ENCODE measurements around the gene COL20A1. TPM values are rescaled to one million over a fixed set of nuclear protein-coding genes. Genes with fewer than 3 reads are reported as not detected.
A peak's percentile ranks its signal among the peaks of the same experiment; 100 is the strongest.

The COL20A1 gene
- total RNA-seq, 4 donors from 2014 or later, result 0.32 TPM; not detected in 3

DNA sequence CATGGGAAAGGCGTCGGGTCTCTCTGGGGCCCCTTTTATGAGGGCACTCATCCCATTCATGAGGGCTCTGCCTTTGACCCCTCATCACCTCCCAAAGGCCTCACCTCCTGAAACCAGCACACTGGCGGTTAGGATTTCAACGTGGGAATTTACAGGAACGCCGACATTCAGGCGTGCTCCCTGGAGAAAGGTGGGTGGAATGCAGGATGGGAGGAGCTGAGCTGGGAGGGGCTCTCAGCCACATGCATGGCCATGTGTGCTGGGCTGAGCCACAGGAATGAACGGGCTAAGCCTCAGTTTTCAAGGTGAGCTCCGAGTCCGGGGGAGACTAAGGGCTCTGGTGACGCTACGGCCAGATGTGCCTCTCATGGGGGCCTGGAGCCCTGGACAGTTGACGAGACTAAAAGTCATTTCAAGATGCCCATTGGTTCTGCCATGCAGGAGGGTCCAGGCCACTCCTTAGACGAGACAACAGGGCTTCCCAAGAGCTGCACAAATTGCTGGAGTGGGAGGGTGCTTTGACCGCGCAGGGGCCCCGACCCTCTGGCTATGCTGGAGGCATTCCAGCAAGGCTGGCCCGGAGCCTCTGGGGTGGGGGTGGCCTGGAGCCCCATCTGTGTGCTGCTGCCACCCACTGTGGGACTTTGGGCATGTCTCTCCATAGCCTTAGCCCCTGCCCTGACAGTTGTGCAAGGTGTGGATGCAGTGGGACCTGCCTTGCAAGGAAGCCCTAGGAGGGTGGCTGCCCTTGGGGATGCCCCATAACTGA, 24.1 kb upstream of the COL20A1 start:
- WGBS, result 81% methylated on average over 6 of the region's 18 CpGs
- Histone ChIP-seq H3K4me3 (no peak overlapping the region), H3K27me3 (peaks cover 0 to 40% (median 0%) of the 10 kb centered on the region in 4 donors), H3K9me3 (no peaks in the 10 kb centered on the region), H3K36me3 (no peaks in the 10 kb centered on the region), H3K27ac (replicated peaks in 1 of 4) (no peak overlapping the region), H3K4me1 (peaks cover 13 to 20% (median 16%) of the 10 kb centered on the region in 4 donors)
- no peak for DNase-seq (ENCODE audit: extremely low spot score)
- intact Hi-C loops (cut with DNase I), result no loop called here
- no peak for TF ChIP-seq POLR2A (IDR thresholded peaks at IDR 0.05; ENCODE audit: low read depth)
- TF ChIP-seq, protein P1, sequence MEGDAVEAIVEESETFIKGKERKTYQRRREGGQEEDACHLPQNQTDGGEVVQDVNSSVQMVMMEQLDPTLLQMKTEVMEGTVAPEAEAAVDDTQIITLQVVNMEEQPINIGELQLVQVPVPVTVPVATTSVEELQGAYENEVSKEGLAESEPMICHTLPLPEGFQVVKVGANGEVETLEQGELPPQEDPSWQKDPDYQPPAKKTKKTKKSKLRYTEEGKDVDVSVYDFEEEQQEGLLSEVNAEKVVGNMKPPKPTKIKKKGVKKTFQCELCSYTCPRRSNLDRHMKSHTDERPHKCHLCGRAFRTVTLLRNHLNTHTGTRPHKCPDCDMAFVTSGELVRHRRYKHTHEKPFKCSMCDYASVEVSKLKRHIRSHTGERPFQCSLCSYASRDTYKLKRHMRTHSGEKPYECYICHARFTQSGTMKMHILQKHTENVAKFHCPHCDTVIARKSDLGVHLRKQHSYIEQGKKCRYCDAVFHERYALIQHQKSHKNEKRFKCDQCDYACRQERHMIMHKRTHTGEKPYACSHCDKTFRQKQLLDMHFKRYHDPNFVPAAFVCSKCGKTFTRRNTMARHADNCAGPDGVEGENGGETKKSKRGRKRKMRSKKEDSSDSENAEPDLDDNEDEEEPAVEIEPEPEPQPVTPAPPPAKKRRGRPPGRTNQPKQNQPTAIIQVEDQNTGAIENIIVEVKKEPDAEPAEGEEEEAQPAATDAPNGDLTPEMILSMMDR (IDR thresholded peaks at IDR 0.05), result no peak
- no peak for TF ChIP-seq POLR2AphosphoS5 (IDR thresholded peaks at IDR 0.05)
- no peak for TF ChIP-seq EP300 (IDR thresholded peaks at IDR 0.05)

GRCh38 chr20:63269724-63270123, 23.3 kb upstream of the COL20A1 start:
- Histone ChIP-seq H3K4me1 (peaks cover 21 to 29% (median 25%) of the 10 kb centered on the region in 4 donors), H3K27me3 (peaks cover 0 to 32% (median 0%) of the 10 kb centered on the region in 4 donors), H3K36me3 (no peaks in the 10 kb centered on the region), H3K9me3 (no peaks in the 10 kb centered on the region), H3K27ac (replicated peaks in 1 of 4) (no peak overlapping the region), H3K4me3 (no peak overlapping the region)
- TF ChIP-seq POLR2A (IDR thresholded peaks at IDR 0.05; ENCODE audit: low read depth) (no peak), POLR2AphosphoS5 (IDR thresholded peaks at IDR 0.05) (no peak), EP300 (IDR thresholded peaks at IDR 0.05) (no peak)
- TF ChIP-seq, protein P1 (IDR thresholded peaks at IDR 0.05), result no peak
- intact Hi-C loops (cut with DNase I), result no loop called here
- DNase-seq (ENCODE audit: extremely low spot score), result no peak
- 93% methylated on average over 9 of the region's 9 CpGs for WGBS

DNA sequence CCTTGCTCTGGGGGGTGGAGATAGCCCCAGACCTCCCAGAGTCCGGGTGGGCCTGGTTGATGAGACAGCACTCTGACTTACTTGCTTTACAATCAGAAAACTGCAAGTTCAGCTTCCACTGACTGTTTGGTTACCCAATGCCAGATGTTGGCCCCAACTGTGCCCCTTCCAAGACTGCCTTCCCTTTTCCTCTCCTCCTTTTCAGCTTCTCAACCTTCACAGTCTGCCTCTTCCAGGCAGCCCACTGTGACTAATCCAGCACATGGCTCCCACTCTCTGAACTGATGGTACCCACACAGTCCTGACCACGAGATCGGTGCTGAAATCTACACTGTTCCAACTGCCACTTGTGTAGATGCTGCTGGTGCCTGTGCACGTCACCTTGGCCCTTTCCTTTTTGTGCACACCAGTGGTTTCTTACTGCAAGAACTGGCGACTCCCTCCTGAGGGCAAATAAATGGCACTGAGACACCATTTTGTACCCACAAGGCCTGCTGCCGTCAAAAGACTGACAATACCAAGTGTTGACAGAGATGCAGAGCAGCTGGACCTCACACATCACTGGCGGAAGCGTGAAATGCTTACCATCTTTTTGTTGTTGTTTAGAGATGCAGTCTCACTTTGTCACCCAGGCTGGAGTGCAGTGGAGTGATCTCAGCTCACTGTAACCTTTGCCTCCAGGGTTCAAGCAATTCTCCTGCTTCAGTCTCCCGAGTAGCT, 22.2 kb upstream of the COL20A1 start:
- intact Hi-C loops (cut with DNase I), result no loop called here
- no peak for DNase-seq (ENCODE audit: extremely low spot score)
- H3K9me3 ChIP-seq, result no peaks in the 10 kb centered on the region
- 82% methylated on average over 8 of the region's 9 CpGs for WGBS
- no peak overlapping the region for H3K27ac ChIP-seq (replicated peaks in 1 of 4)
- peaks cover 21 to 40% (median 31%) of the 10 kb centered on the region in 4 donors for H3K4me1 ChIP-seq
- H3K27me3 ChIP-seq, result peaks cover 0 to 21% (median 0%) of the 10 kb centered on the region in 4 donors
- peaks cover 0 to 6% (median 3%) of the 10 kb centered on the region in 4 donors for H3K36me3 ChIP-seq
- no peak for TF ChIP-seq EP300 (IDR thresholded peaks at IDR 0.05)
- H3K4me3 ChIP-seq, result no peak overlapping the region

GRCh38 chr20:63272105-63273058, 20.6 kb upstream of the COL20A1 start, which contains the start of gene ARFGAP1:
TSS of gene ARFGAP1 (plus strand) at chr20:63272813. CDS start at chr20:63275581, 2,768 bp downstream.
- DNase-seq (ENCODE audit: extremely low spot score), result peak; percentile 94
- intact Hi-C loops (cut with DNase I), result loop anchor here (2.0 kb wide), 1 partner anchor 58 kb away; no protein-coding TSS in a partner anchor
- 7% methylated on average over 14 of the region's 97 CpGs for WGBS

More at GRCh38 chr20:63272105-63273058, 20.6 kb upstream of the COL20A1 start, which contains the start of gene ARFGAP1:
- Histone ChIP-seq H3K4me3 (peak within 1 kb of the TSS; percentile 79 to 100 (median 90)), H3K27me3 (peaks cover 0 to 6% (median 0%) of the 10 kb centered on the region in 4 donors), H3K9me3 (no peaks in the 10 kb centered on the region), H3K27ac (replicated peaks in 1 of 4) (peak within 1 kb of the TSS; percentile 69 to 84 (median 77)), H3K36me3 (peaks cover 15 to 22% (median 19%) of the 10 kb centered on the region in 4 donors), H3K4me1 (peaks cover 21 to 42% (median 31%) of the 10 kb centered on the region in 4 donors)
- TF ChIP-seq POLR2AphosphoS5 (IDR thresholded peaks at IDR 0.05), result peak; percentile 88 to 89
- no peak for TF ChIP-seq EP300 (IDR thresholded peaks at IDR 0.05)
- TF ChIP-seq, protein P1 (IDR thresholded peaks at IDR 0.05), result peak in 1 of 3 experiments; percentile 13

Measured in esophagus muscularis mucosa (tissue), 4 donors.